Glutamatergic neuron (in vitro differentiated cells): ENCODE measurements around the gene ZNF423. TPM values are rescaled to one million over a fixed set of nuclear protein-coding genes. Genes with fewer than 3 reads are reported as not detected.

ENCODE experiments used
- DNase-seq: peaks from one replicate; pipeline ENCODE4 v3.0.0; 2022
- H3K27ac Mint-ChIP-seq: one replicate; pipeline ENCODE4 v1.8.0; 2020; ENCODE audit warnings: mild to moderate bottlenecking, mixed read lengths, inconsistent platforms; ENCODE audit not compliant: unreplicated experiment
- H3K27me3 Mint-ChIP-seq: one replicate; pipeline ENCODE4 v1.8.0; 2020; ENCODE audit warnings: mild to moderate bottlenecking, moderate library complexity, mixed read lengths, inconsistent platforms; ENCODE audit not compliant: unreplicated experiment
- H3K36me3 Mint-ChIP-seq: one replicate; pipeline ENCODE4 v1.8.0; 2020; ENCODE audit warnings: mild to moderate bottlenecking, mixed read lengths, inconsistent platforms; ENCODE audit not compliant: unreplicated experiment
- H3K4me1 Mint-ChIP-seq: one replicate; pipeline ENCODE4 v1.8.0; 2020; ENCODE audit warnings: mild to moderate bottlenecking, low read depth, mixed read lengths, inconsistent platforms; ENCODE audit not compliant: unreplicated experiment
- H3K4me3 Mint-ChIP-seq: one replicate; pipeline ENCODE4 v1.8.0; 2020; ENCODE audit warnings: mild to moderate bottlenecking, mixed read lengths, inconsistent platforms; ENCODE audit not compliant: unreplicated experiment
- H3K9me3 Mint-ChIP-seq: one replicate; pipeline ENCODE4 v1.8.0; 2020; ENCODE audit warnings: mild to moderate bottlenecking, moderate library complexity, mixed read lengths, inconsistent platforms; ENCODE audit not compliant: unreplicated experiment
- total RNA-seq: library from RNA; stranded (reverse); fragmentation: NEBNext Ultra II Directional; extraction: Animal tissue kit (Norgen Biotek cat#: 25700); gene quantifications from one replicate; pipeline ENCODE4 v1.2.1, GENCODE V29; 2021; ENCODE audit not compliant: unreplicated experiment
- TF ChIP-seq, protein P1 (sequence below): fragments of 200-600 bp; sonication (generic); IDR thresholded peaks from one replicate; pipeline ENCODE4 v1.5.0; 2021; ENCODE audit not compliant: partially characterized antibody, unreplicated experiment

ZNF423 gene
- total RNA-seq, 1 donor from 2014 or later = 149 TPM

DNA sequence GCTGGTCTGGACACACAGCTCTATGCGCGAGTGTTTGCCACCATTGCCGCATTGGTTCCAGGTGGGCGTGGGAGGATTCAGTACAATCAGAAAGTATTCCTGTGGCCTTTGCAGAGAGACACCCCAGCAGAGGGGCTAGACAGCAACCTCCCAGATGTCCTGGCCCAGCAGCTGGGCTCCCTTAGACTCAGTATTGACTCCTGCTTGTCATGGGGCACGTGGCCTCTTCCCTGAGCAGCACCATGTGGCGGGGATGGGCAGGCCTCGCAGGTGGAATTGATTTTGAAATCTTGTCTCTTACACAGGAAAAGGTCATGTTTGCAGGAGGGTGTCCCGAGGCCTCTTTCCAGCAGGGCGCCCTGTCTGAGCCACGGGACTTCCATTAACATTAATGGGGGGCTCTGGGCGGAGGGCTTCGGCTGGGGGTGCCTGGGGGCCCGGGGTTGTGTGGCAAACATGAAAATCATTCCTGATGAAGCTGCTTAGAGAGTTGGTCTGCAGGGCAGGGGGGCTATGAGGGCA, 385.9 kb downstream of the ZNF423 start:
- H3K27ac Mint-ChIP-seq = no peak overlapping the region
- H3K36me3 Mint-ChIP-seq = no peaks in the 10 kb centered on the region
- TF ChIP-seq, protein P1, sequence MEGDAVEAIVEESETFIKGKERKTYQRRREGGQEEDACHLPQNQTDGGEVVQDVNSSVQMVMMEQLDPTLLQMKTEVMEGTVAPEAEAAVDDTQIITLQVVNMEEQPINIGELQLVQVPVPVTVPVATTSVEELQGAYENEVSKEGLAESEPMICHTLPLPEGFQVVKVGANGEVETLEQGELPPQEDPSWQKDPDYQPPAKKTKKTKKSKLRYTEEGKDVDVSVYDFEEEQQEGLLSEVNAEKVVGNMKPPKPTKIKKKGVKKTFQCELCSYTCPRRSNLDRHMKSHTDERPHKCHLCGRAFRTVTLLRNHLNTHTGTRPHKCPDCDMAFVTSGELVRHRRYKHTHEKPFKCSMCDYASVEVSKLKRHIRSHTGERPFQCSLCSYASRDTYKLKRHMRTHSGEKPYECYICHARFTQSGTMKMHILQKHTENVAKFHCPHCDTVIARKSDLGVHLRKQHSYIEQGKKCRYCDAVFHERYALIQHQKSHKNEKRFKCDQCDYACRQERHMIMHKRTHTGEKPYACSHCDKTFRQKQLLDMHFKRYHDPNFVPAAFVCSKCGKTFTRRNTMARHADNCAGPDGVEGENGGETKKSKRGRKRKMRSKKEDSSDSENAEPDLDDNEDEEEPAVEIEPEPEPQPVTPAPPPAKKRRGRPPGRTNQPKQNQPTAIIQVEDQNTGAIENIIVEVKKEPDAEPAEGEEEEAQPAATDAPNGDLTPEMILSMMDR = no peak
- H3K4me3 Mint-ChIP-seq = no peak overlapping the region
- peaks cover 9% of the 10 kb centered on the region for H3K4me1 Mint-ChIP-seq
- H3K9me3 Mint-ChIP-seq = peaks cover 7% of the 10 kb centered on the region
- peaks cover 9% of the 10 kb centered on the region for H3K27me3 Mint-ChIP-seq
- DNase-seq = peak; percentile 51

DNA sequence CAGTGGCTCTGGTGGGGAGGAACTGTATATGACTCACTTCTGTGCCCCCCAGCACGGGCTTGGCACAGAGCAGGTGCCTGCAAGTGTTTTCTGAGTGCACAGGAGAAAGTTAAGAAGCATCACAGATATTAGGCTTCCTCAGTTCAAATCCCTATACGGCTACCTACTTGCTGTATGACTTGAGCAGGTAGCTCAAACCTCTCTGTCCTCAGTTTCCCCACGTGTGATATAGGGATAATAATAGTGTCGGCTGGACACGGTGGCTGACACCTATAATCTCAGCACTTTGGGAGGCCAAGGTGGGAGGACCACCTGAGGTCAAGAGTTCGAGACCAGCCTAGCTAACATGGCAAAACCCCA, 386.6 kb downstream of the ZNF423 start:
- DNase-seq = peak; percentile 4
- H3K4me1 Mint-ChIP-seq = peaks cover 8% of the 10 kb centered on the region
- H3K36me3 Mint-ChIP-seq = no peaks in the 10 kb centered on the region
- H3K27me3 Mint-ChIP-seq = peaks cover 9% of the 10 kb centered on the region
- H3K4me3 Mint-ChIP-seq = no peak overlapping the region
- TF ChIP-seq, protein P1 = no peak
- no peak overlapping the region for H3K27ac Mint-ChIP-seq
- peaks cover 7% of the 10 kb centered on the region for H3K9me3 Mint-ChIP-seq

DNA sequence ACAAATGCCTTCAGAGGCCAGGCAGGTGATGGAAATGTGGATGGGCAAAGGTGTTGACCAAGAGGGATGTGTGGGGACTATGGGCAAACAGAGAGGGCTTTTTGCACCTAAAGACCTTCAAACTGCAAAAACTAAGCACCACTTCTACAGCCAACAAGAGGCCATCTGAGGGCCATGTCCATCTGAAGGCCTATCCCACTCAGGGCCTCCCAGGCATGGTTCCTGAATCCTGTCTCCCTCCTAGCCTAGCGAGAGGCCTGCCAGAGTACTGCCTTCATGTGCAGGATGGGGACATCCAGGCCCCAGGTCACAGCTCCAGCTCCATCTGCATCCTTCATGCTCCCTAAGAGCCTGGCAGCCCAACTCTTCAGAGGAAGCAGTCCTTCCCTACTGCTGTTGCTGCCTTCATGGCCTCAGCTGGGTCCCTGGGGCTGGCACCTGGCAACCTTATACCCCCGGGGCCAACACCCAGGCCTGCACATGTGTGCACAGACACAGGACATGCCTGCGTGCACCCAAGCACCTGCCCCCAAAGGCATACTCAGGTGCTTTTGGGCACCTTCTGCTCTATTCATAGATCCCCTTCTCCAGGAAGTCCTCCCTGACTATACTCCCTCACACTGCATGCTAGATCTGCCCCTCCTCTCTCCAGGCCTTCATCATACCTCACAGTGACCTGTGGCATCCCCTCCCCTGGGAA, 387.2 kb downstream of the ZNF423 start:
- DNase-seq = peak; percentile 7
- H3K4me3 Mint-ChIP-seq = no peak overlapping the region
- TF ChIP-seq, protein P1 = no peak

DNA sequence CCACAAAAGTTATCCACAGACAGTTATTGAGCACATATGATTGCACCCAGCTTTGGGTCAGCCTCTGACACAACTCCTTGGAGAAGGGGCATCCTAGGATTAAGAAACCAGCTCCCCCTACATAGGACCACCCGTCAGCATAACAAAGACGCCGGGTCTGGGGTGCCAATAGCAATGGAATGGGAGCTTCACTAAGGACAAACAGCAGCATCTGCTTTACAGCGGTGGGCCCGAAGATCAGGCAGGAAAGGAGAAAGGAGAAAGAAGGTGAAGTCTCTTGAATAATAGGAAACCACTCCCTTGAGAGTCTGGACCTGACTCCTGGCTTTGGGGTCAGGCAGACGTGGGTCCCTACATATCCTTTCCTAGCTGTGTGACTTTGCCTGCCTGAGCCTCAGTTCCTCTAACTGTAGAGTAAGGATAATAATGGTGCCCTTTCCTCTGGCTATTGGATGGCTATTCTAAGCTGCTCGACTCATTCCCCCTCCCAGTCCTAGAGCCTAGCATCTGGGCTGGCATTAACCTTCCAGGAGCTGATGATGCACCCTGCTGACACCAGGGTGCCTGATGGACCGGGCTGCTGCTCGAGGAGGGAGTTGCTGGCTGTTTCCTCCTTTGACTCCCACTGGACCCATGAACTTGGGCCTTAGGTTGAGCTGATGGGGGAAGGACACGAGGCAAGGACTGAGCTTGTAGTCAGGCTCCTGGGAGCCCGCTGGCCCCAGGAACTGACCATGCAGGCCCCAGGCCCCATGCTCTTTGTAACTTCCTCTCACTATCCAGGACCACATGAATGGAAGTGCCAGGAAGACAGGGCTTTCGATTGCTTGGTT, 388.2 kb downstream of the ZNF423 start:
- Mint-ChIP-seq H3K36me3 (no peaks in the 10 kb centered on the region), H3K4me1 (peaks cover 13% of the 10 kb centered on the region), H3K4me3 (no peak overlapping the region), H3K27me3 (peaks cover 9% of the 10 kb centered on the region), H3K27ac (no peak overlapping the region), H3K9me3 (peaks cover 8% of the 10 kb centered on the region)
- peak; percentile 6 for DNase-seq
- TF ChIP-seq, protein P1 = no peak

More for the DNA sequence above, 387.2 kb downstream of the ZNF423 start:
- H3K27me3 Mint-ChIP-seq = peaks cover 9% of the 10 kb centered on the region
- peaks cover 9% of the 10 kb centered on the region for H3K4me1 Mint-ChIP-seq
- H3K36me3 Mint-ChIP-seq = no peaks in the 10 kb centered on the region
- peaks cover 7% of the 10 kb centered on the region for H3K9me3 Mint-ChIP-seq
- H3K27ac Mint-ChIP-seq = no peak overlapping the region
